Trophoblast cell (in vitro differentiated cells and primary cell): ENCODE results near the gene NGB.

Experiments used
- DNase-seq, 2 donors: peaks; one replicate each; pipeline ENCODE4 v3.0.0-alpha.2; 2016
- H2AFZ ChIP-seq: 2 replicates; pipeline ENCODE4 v1.6.1; 2013; ENCODE audit warnings: low read length, moderate library complexity, mild to moderate bottlenecking; ENCODE audit not compliant: insufficient read depth, poor library complexity
- H2AK5ac ChIP-seq: 2 replicates; pipeline ENCODE4 v1.6.1; 2013; ENCODE audit warnings: mild to moderate bottlenecking, low read length
- H2BK120ac ChIP-seq: 2 replicates; pipeline ENCODE4 v1.6.1; 2013; ENCODE audit warnings: low read length, mild to moderate bottlenecking, moderate library complexity; ENCODE audit not compliant: insufficient read depth, poor library complexity
- H2BK12ac ChIP-seq: 2 replicates; pipeline ENCODE4 v1.6.1; 2013; ENCODE audit warnings: mild to moderate bottlenecking, low read length, moderate library complexity
- H2BK5ac ChIP-seq: 2 replicates; pipeline ENCODE4 v1.6.1; 2013; ENCODE audit warnings: low read length, low read depth, moderate library complexity, mild to moderate bottlenecking; ENCODE audit not compliant: poor library complexity
- H3K14ac ChIP-seq: 2 replicates; pipeline ENCODE4 v1.6.1; 2013; ENCODE audit warnings: mild to moderate bottlenecking, low read length
- H3K18ac ChIP-seq: 2 replicates; pipeline ENCODE4 v1.6.1; 2013; ENCODE audit warnings: mild to moderate bottlenecking, low read length
- H3K23ac ChIP-seq: 2 replicates; pipeline ENCODE4 v1.6.1; 2013; ENCODE audit warnings: low read length
- H3K27ac ChIP-seq: 2 replicates; pipeline ENCODE4 v1.5.1; 2013; ENCODE audit warnings: low read depth, mild to moderate bottlenecking, inconsistent platforms, low read length, moderate library complexity
- H3K27me3 ChIP-seq: 2 replicates; pipeline ENCODE4 v1.6.1; 2013; ENCODE audit warnings: inconsistent platforms, mild to moderate bottlenecking, low read length, moderate library complexity; ENCODE audit not compliant: insufficient read depth
- H3K36me3 ChIP-seq, 2 experiments: 1 replicate in 1 of 2; 2 replicates in 1 of 2; pipeline ENCODE4 v1.6.1; 2013; ENCODE audit warnings: low read length in 2 of 2, mild to moderate bottlenecking in 2 of 2, moderate library complexity in 1 of 2; ENCODE audit not compliant: insufficient read depth in 2 of 2, control insufficient read depth in 1 of 2
- H3K4ac ChIP-seq: 2 replicates; pipeline ENCODE4 v1.6.1; 2013; ENCODE audit warnings: low read depth, mild to moderate bottlenecking, low read length, moderate library complexity
- H3K4me1 ChIP-seq, 2 experiments: 1 replicate in 1 of 2; 2 replicates in 1 of 2; pipeline ENCODE4 v1.6.1; 2013; ENCODE audit warnings: low read length in 2 of 2, mild to moderate bottlenecking in 2 of 2, moderate library complexity in 1 of 2; ENCODE audit not compliant: insufficient read depth in 2 of 2, control insufficient read depth in 1 of 2
- H3K4me2 ChIP-seq: 2 replicates; pipeline ENCODE4 v1.6.1; 2013; ENCODE audit warnings: inconsistent platforms, mild to moderate bottlenecking, low read length, moderate library complexity
- H3K4me3 ChIP-seq: 2 replicates; pipeline ENCODE4 v1.5.1; 2013; ENCODE audit warnings: mild to moderate bottlenecking, low read depth, low read length, inconsistent platforms
- H3K79me1 ChIP-seq: one replicate; pipeline ENCODE4 v1.6.1; 2013; ENCODE audit warnings: low read length
- H3K79me2 ChIP-seq: 2 replicates; pipeline ENCODE4 v1.6.1; 2013; ENCODE audit warnings: low read length, mild to moderate bottlenecking; ENCODE audit not compliant: control insufficient read depth, insufficient read depth, poor library complexity
- H3K9ac ChIP-seq: 2 replicates; pipeline ENCODE4 v1.6.1; 2013; ENCODE audit warnings: mild to moderate bottlenecking, low read length
- H3K9me3 ChIP-seq: 2 replicates; pipeline ENCODE4 v1.6.1; 2013; ENCODE audit warnings: low read depth, mild to moderate bottlenecking, control low read depth, inconsistent platforms, low read length; ENCODE audit not compliant: insufficient read depth
- H4K12ac ChIP-seq: 2 replicates; pipeline ENCODE4 v1.6.1; 2013; ENCODE audit warnings: low read depth, mild to moderate bottlenecking, low read length, moderate library complexity
- H4K8ac ChIP-seq: 2 replicates; pipeline ENCODE4 v1.6.1; 2013; ENCODE audit warnings: low read depth, mild to moderate bottlenecking, low read length, moderate library complexity
- H4K91ac ChIP-seq: one replicate; pipeline ENCODE4 v1.6.1; 2013; ENCODE audit warnings: low read depth, mild to moderate bottlenecking, low read length, moderate library complexity
- WGBS: extraction: QIAGEN DNeasy Blood & Tissue Kit; methylation state at CpG from one replicate; pipeline ENCODE4 v1.1.7; 2013; ENCODE audit warnings: missing lambda C conversion rate; ENCODE audit not compliant: insufficient read length, insufficient coverage; ENCODE audit errors: extremely low coverage; 5-methylcytosine and 5-hydroxymethylcytosine counted together

NGB gene

GRCh38 chr14:77279719-77280118, 8.7 kb upstream of the NGB start:
- Histone ChIP-seq H3K9ac (no peak overlapping the region), H3K27ac (no peak overlapping the region), H4K12ac (no peak overlapping the region), H3K79me1 (no peaks in the 10 kb centered on the region), H4K91ac (no peak overlapping the region), H3K23ac (no peak overlapping the region), H3K79me2 (no peaks in the 10 kb centered on the region), H3K9me3 (peaks cover 4% of the 10 kb centered on the region), H2AK5ac (no peak overlapping the region), H2BK120ac (no peak overlapping the region), H3K4me2 (no peak overlapping the region), H3K4ac (no peak overlapping the region), H4K8ac (no peak overlapping the region), H3K4me1 (no peaks in the 10 kb centered on the region), H2AFZ (no peak overlapping the region), H3K14ac (no peak overlapping the region), H3K4me3 (no peak overlapping the region), H2BK5ac (no peak overlapping the region), H2BK12ac (no peak overlapping the region), H3K27me3 (no peaks in the 10 kb centered on the region), H3K36me3 (peaks cover 37 to 57% of the 10 kb centered on the region in 2 experiments), H3K18ac (no peak overlapping the region)
- no peak for DNase-seq
- whole genome bisulfite sequencing = no CpG with 5 or more reads among the region's 13 CpGs

GRCh38 chr14:77278461-77279230, 7.6 kb upstream of the NGB start:
- no peaks in the 10 kb centered on the region for H3K79me1 ChIP-seq
- H2BK12ac ChIP-seq = no peak overlapping the region
- no CpG with 5 or more reads among the region's 14 CpGs for WGBS
- H4K12ac ChIP-seq = no peak overlapping the region
- no peak overlapping the region for H3K9ac ChIP-seq
- no peak overlapping the region for H4K91ac ChIP-seq
- no peaks in the 10 kb centered on the region for H3K79me2 ChIP-seq
- H3K4me3 ChIP-seq = peak overlapping the region; percentile 42
- H3K27me3 ChIP-seq = no peaks in the 10 kb centered on the region
- no peak overlapping the region for H2BK5ac ChIP-seq
- H3K23ac ChIP-seq = no peak overlapping the region
- H3K9me3 ChIP-seq = peaks cover 4% of the 10 kb centered on the region
- H3K36me3 ChIP-seq = peaks cover 32 to 47% of the 10 kb centered on the region in 2 experiments
- no peak overlapping the region for H3K4ac ChIP-seq
- no peak overlapping the region for H4K8ac ChIP-seq
- no peaks in the 10 kb centered on the region for H3K4me1 ChIP-seq
- H3K14ac ChIP-seq = no peak overlapping the region
- H3K27ac ChIP-seq = no peak overlapping the region
- H3K18ac ChIP-seq = no peak overlapping the region
- H2AFZ ChIP-seq = no peak overlapping the region
- H2BK120ac ChIP-seq = no peak overlapping the region
- H2AK5ac ChIP-seq = no peak overlapping the region
- H3K4me2 ChIP-seq = no peak overlapping the region
- DNase-seq = no peak

GRCh38 chr14:77276959-77277358, 6.0 kb upstream of the NGB start:
- no peak overlapping the region for H4K91ac ChIP-seq
- H3K9me3 ChIP-seq = peaks cover 4% of the 10 kb centered on the region
- H4K12ac ChIP-seq = no peak overlapping the region
- H2AFZ ChIP-seq = no peak overlapping the region
- no peaks in the 10 kb centered on the region for H3K79me2 ChIP-seq
- H2AK5ac ChIP-seq = no peak overlapping the region
- no peak overlapping the region for H2BK12ac ChIP-seq
- peaks cover 3% of the 10 kb centered on the region for H3K27me3 ChIP-seq
- H4K8ac ChIP-seq = no peak overlapping the region
- H2BK120ac ChIP-seq = no peak overlapping the region
- no peak overlapping the region for H3K9ac ChIP-seq
- H3K18ac ChIP-seq = no peak overlapping the region
- no peaks in the 10 kb centered on the region for H3K79me1 ChIP-seq
- no peak overlapping the region for H3K23ac ChIP-seq
- H2BK5ac ChIP-seq = no peak overlapping the region
- no peaks in the 10 kb centered on the region for H3K4me1 ChIP-seq
- H3K14ac ChIP-seq = no peak overlapping the region
- H3K4ac ChIP-seq = no peak overlapping the region
- WGBS = no CpG with 5 or more reads among the region's 12 CpGs
- no peak overlapping the region for H3K4me3 ChIP-seq
- no peak overlapping the region for H3K4me2 ChIP-seq
- no peak overlapping the region for H3K27ac ChIP-seq
- H3K36me3 ChIP-seq = peaks cover 32 to 41% of the 10 kb centered on the region in 2 experiments
- no peak for DNase-seq

GRCh38 chr14:77276295-77276935, 5.4 kb upstream of the NGB start:
- Histone ChIP-seq H2AK5ac (no peak overlapping the region), H2BK5ac (no peak overlapping the region), H3K36me3 (peaks cover 32 to 36% of the 10 kb centered on the region in 2 experiments), H3K14ac (no peak overlapping the region), H3K9ac (no peak overlapping the region), H3K79me2 (no peaks in the 10 kb centered on the region), H2BK120ac (no peak overlapping the region), H3K4me1 (no peaks in the 10 kb centered on the region), H4K91ac (no peak overlapping the region), H2BK12ac (no peak overlapping the region), H3K27ac (no peak overlapping the region), H3K9me3 (peaks cover 4% of the 10 kb centered on the region), H4K12ac (no peak overlapping the region), H3K4me3 (no peak overlapping the region), H3K4me2 (no peak overlapping the region), H3K79me1 (no peaks in the 10 kb centered on the region), H2AFZ (no peak overlapping the region), H3K27me3 (peaks cover 4% of the 10 kb centered on the region), H3K18ac (no peak overlapping the region), H3K4ac (no peak overlapping the region), H3K23ac (no peak overlapping the region), H4K8ac (no peak overlapping the region)
- WGBS = no CpG with 5 or more reads among the region's 15 CpGs
- DNase-seq = no peak
